NCI-H2171 treated with DMSO at 0.1 percent for 48 hours (cell line): ENCODE data around the gene CLEC3B.
A peak's percentile ranks its signal among the peaks of the same experiment; 100 is the strongest.
"Not testable (repeated sequence)": the region's sequence is repeated elsewhere in the genome, so short reads cannot be mapped to it uniquely, and the experiment has no call there.

Source experiments
- DNase-seq: peaks from one replicate; lab custom pipeline; 2025; lab: John Stamatoyannopoulos, UW

Gene CLEC3B

GRCh38 chr3:45035441-45036301 is 9.6 kb downstream of the CLEC3B start:
- no peak for DNase-seq

GRCh38 chr3:45037720-45038455 is 11.8 kb downstream of the CLEC3B start:
- peak; percentile 87 for DNase-seq

- no peak for DNase-seq
Observed at GRCh38 chr3:45041666-45042065, 15.6 kb downstream of the CLEC3B start.

GRCh38 chr3:45042162-45042561 is 16.1 kb downstream of the CLEC3B start:
- no peak for DNase-seq

GRCh38 chr3:45043728-45044299 is 17.7 kb downstream of the CLEC3B start:
- no peak for DNase-seq

- no peak for DNase-seq
Observed at GRCh38 chr3:45048244-45048643, 22.1 kb downstream of the CLEC3B start.

- DNase-seq, result no peak
Observed at GRCh38 chr3:45049807-45050206, 23.7 kb downstream of the CLEC3B start.

GRCh38 chr3:45051685-45052084 is 25.6 kb downstream of the CLEC3B start:
- no peak for DNase-seq

GRCh38 chr3:45053805-45054195 is 27.7 kb downstream of the CLEC3B start:
- DNase-seq, result not testable (repeated sequence)

- no peak for DNase-seq
Observed at GRCh38 chr3:45054196-45054857, 28.2 kb downstream of the CLEC3B start.

- no peak for DNase-seq
Observed at GRCh38 chr3:45055032-45055410, 28.9 kb downstream of the CLEC3B start.

GRCh38 chr3:45055411-45056143 is 29.5 kb downstream of the CLEC3B start:
- no peak for DNase-seq

- no peak for DNase-seq
Observed at GRCh38 chr3:45056608-45057301, 30.7 kb downstream of the CLEC3B start.

- DNase-seq, result no peak
Observed at GRCh38 chr3:45057557-45057956, 31.5 kb downstream of the CLEC3B start.

- DNase-seq, result no peak
Observed at GRCh38 chr3:45059132-45059531, 33.0 kb downstream of the CLEC3B start.

- no peak for DNase-seq
Observed at GRCh38 chr3:45060165-45060892, 34.2 kb downstream of the CLEC3B start.

GRCh38 chr3:45062697-45063070 is 36.6 kb downstream of the CLEC3B start:
- DNase-seq, result no peak

GRCh38 chr3:45064512-45065372 is 38.6 kb downstream of the CLEC3B start:
- DNase-seq, result no peak

- no peak for DNase-seq
Observed at GRCh38 chr3:45065373-45065720, 39.2 kb downstream of the CLEC3B start.
